Keratinocyte (primary cell): Measurements from ENCODE around the gene CHERP.

Experiments
- EZH2 ChIP-seq: IDR thresholded peaks from one replicate; pipeline ENCODE4 v1.6.1; 2012; ENCODE audit warnings: inconsistent platforms, mild to moderate bottlenecking, low read length, moderate library complexity
- TF ChIP-seq, protein P1 (sequence below), 3 experiments: IDR thresholded peaks in 1 of 3; conservative IDR thresholded peaks in 1 of 3; optimal IDR thresholded peaks in 1 of 3; 2 replicates in 2 of 3; 3 replicates in 1 of 3; pipeline versions ENCODE3 to v1.5.1; 2011; ENCODE audit warnings: low read length in 3 of 3, mild to moderate bottlenecking in 3 of 3, moderate library complexity in 2 of 3, control low read depth in 1 of 3, inconsistent platforms in 1 of 3; ENCODE audit not compliant: insufficient read depth in 2 of 3; ENCODE audit errors: extremely low read depth in 1 of 3

DNA sequence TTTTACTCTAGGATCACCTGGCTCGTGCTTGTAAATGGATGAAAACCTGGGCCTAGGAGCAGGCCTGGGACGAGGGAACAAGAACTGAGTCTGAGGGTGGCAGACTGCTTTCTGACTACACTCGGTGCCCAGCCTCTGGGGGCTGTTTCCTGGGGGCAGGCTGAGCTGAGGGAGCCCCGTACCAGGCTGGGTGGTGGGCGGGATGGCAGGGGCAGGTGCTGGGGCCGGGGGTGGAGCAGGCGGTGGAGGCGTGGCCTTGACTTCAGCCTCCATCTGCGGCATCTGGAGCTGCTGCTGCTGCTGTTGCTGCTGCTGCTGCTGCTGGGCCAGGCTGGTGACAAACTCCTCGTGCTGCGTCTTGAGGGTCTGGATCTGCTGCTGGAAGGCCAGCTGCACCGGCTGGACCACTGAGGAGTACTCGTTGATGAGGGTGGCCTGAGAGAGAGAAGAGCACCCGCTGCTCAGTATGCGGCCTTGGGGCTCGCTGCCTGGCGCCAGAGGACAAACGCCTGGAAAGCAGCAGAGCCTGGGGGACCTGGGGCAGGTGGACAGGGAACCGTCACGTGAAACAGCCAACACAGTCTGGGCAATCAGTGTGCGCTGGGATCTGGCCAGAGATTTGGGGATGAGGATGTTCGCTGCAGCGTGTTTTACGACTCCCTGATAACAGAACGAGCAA is 12.6 kb downstream of the CHERP start:
- TF ChIP-seq, protein P1, sequence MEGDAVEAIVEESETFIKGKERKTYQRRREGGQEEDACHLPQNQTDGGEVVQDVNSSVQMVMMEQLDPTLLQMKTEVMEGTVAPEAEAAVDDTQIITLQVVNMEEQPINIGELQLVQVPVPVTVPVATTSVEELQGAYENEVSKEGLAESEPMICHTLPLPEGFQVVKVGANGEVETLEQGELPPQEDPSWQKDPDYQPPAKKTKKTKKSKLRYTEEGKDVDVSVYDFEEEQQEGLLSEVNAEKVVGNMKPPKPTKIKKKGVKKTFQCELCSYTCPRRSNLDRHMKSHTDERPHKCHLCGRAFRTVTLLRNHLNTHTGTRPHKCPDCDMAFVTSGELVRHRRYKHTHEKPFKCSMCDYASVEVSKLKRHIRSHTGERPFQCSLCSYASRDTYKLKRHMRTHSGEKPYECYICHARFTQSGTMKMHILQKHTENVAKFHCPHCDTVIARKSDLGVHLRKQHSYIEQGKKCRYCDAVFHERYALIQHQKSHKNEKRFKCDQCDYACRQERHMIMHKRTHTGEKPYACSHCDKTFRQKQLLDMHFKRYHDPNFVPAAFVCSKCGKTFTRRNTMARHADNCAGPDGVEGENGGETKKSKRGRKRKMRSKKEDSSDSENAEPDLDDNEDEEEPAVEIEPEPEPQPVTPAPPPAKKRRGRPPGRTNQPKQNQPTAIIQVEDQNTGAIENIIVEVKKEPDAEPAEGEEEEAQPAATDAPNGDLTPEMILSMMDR (optimal IDR thresholded peaks at IDR 0.05 in 1 of 3, IDR thresholded peaks at IDR 0.05 in 1 of 3, conservative IDR thresholded peaks at IDR 0.05 in 1 of 3; ENCODE audit: extremely low read depth in 1 of 3, insufficient read depth in 2 of 3, low read length in 3 of 3) = no peak
- TF ChIP-seq EZH2 = no peak
